ENCODE measurements around the gene ATP6V1F.

ATP6V1F gene

GRCh38 chr7:128835790-128836641, 26.6 kb upstream of the ATP6V1F start:
- DNase-seq (ENCODE audit: low read depth in 1 of 2, low spot score in 1 of 2), result no peak

GRCh38 chr7:128836729-128837348, 25.8 kb upstream of the ATP6V1F start:
- DNase-seq (ENCODE audit: low read depth in 1 of 2, low spot score in 1 of 2), result no peak

DNA sequence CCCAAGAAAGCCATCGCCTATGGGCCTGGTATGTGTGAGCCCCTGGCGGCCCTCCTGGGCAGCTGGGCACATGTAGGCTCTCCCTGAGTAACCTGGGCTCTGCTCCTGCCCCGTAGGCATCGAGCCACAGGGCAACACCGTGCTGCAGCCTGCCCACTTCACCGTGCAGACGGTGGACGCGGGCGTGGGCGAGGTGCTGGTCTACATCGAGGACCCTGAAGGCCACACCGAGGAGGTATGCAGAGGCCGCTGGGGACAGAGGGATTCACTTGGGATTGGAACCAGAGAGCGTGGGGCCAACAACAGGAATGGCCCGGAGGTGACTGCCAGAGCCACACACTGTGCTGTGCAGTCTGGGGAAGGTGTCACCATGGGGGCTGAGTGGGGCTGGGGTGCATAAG, 25.1 kb upstream of the ATP6V1F start:
- DNase-seq (ENCODE audit: low read depth in 1 of 2, low spot score in 1 of 2), result no peak

DNA sequence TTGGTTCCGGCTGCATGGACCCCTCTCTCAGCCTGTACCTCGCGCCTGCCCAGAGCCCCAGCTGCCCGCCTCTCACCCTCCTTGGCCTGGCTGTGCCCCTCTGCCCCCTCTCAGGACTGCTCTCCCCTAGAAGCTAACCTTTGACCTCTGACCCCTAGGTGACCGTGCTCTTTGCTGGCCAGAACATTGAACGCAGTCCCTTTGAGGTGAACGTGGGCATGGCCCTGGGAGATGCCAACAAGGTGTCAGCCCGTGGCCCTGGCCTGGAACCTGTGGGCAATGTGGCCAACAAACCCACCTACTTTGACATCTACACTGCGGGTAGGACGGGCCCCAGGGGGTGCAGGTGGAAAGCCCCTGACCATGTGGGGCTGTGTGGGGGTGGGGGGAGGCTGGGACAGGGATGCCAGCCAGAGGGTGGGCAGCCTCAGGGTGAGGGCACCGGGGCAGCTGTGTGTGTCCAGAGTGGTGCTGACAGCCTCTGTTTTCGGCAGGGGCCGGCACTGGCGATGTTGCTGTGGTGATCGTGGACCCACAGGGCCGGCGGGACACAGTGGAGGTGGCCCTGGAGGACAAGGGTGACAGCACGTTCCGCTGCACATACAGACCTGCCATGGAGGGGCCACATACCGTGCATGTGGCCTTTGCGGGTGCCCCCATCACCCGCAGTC, 24.4 kb upstream of the ATP6V1F start:
- DNase-seq (ENCODE audit: low read depth in 1 of 2, low spot score in 1 of 2), result no peak

- no peak for DNase-seq (ENCODE audit: low read depth in 1 of 2, low spot score in 1 of 2)
Observed at GRCh38 chr7:128838981-128839731, 23.5 kb upstream of the ATP6V1F start.

DNA sequence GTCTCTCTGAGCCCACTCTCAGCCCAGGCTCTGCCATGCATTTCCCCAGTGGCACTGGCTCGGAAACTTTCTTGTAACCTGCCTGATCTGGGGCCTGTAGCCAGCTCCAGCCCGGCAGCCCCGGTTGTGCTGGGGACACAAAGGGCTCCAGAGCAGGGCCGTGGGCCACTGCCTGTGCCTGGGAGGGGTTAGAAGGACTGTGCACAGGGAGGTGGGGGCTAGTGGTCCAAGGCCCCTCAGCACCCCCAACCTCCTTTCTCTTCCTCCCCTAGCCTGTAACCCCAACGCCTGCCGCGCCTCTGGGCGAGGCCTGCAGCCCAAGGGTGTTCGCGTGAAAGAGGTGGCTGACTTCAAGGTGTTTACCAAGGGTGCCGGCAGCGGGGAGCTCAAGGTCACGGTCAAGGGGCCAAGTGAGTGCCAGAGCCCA, 22.9 kb upstream of the ATP6V1F start:
- no peak for DNase-seq (ENCODE audit: low read depth in 1 of 2, low spot score in 1 of 2)

DNA sequence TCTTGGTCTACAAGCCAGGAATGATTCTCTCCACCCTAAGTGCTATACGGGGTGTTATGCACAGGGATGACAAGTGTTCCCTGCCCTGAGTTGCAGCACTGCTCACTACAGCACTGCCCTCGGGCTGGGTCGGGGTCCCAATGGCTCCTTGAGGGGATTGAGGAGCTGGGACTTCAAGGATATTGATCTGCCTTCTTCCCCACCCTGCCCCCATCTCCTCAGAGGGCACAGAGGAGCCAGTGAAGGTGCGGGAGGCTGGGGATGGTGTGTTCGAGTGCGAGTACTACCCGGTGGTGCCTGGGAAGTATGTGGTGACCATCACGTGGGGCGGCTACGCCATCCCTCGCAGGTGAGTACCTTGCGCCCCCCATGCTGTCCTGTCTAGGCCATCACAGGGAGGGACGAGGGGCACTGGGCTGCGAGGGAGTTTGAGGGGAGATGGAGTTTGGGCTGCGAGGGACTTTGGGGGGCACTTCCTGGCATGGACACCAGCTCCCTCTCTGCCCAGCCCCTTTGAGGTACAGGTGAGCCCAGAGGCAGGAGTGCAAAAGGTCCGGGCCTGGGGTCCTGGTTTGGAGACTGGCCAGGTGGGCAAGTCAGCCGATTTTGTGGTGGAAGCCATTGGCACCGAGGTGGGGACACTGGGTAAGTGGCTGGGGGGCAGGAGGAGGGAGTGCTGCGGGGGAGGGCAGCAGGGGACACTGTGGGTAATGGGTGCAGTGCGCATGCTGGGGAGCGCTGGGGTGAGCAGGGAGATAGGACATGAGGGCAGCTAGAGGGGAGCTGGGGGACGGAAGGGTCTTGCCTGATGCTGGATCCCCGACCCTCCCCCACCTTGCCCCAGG, 22.1 kb upstream of the ATP6V1F start:
- no peak for DNase-seq (ENCODE audit: low read depth in 1 of 2, low spot score in 1 of 2)

DNA sequence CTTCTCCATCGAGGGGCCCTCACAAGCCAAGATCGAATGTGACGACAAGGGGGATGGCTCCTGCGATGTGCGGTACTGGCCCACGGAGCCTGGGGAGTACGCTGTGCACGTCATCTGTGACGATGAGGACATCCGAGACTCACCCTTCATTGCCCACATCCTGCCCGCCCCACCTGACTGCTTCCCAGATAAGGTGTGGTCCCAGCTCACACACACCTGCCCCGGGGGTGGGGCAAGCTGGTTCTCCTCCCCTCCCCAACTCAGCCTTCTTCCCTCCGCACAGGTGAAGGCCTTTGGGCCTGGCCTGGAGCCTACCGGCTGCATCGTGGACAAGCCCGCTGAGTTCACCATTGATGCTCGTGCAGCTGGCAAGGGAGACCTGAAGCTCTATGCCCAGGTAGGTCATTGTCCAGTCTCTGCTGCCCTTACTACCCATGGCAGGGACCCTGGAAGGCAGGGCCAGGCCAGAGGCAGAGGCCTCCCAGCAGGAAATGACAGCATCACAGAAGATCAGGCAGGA, 21.4 kb upstream of the ATP6V1F start:
- DNase-seq (ENCODE audit: low read depth in 1 of 2, low spot score in 1 of 2), result no peak

DNA sequence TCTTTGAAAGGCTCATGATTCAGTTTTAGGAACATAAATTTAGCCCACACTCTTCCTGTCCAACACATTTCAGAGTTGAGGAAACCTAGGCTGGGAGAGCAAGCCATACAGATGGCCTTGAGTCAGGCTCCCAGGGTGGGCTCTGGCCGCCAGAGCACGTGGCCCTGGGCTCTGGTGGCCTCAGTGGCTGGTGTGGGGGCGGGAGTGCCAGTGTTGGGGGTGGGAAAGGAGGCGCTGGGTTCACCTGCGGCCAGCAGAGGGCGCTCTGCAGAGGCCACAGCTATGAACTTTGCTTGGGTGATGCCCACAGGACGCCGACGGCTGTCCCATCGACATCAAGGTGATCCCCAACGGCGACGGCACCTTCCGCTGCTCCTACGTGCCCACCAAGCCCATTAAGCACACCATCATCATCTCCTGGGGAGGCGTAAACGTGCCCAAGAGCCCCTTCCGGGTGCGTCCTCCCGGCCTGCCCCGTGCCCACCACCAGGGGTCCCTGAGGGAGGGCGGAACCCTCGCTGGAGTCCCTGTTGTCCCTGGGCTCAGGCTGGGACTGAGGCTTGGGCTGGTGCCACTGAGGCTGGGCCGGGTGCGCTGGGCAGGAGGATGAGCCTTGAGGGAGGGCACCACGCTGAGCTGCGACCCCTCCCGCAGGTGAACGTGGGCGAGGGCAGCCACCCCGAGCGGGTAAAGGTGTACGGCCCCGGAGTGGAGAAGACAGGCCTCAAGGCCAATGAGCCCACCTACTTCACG, 20.6 kb upstream of the ATP6V1F start:
- DNase-seq (ENCODE audit: low read depth in 1 of 2, low spot score in 1 of 2), result peak in 1 of 2 donors; percentile 30

- DNase-seq (ENCODE audit: low read depth in 1 of 2, low spot score in 1 of 2), result no peak
Observed at GRCh38 chr7:128842674-128843641, 19.7 kb upstream of the ATP6V1F start.

DNA sequence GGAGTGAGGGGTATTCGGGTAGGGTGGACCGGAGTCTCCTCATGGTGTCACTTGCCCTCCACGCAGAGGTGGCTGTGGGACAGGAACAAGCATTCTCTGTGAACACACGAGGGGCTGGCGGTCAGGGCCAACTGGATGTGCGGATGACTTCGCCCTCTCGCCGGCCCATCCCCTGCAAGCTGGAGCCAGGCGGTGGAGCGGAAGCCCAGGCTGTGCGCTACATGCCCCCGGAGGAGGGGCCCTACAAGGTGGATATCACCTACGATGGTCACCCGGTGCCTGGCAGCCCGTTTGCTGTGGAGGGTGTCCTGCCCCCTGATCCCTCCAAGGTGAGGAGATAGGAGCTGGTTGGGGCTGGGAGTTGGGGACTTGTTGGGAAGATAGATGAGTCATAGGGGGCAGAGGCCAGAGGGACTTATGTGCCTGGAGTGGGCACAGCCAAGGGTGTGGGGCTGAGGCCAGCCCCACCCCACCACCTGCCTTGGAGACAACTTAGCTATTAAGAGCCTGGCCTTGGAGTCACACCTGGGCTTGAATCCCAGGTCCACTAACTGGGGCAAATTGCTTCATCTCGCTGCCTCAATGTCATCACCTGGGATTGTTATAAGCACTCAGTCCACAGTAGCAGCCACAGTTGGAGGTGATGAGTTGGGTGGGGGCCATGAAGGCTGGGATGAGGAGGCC, 18.6 kb upstream of the ATP6V1F start:
- DNase-seq (ENCODE audit: low read depth in 1 of 2, low spot score in 1 of 2), result no peak

DNA sequence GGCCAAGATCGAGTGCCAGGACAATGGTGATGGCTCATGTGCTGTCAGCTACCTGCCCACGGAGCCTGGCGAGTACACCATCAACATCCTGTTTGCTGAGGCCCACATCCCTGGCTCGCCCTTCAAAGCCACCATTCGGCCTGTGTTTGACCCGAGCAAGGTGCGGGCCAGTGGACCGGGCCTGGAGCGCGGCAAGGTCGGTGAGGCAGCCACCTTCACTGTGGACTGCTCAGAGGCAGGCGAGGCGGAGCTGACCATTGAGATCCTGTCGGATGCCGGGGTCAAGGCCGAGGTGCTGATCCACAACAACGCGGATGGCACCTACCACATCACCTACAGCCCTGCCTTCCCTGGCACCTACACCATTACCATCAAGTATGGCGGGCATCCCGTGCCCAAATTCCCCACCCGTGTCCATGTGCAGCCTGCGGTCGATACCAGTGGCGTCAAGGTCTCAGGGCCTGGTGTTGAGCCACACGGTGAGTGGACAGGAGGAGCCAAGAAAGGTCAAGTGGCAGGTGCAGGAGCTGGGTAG, 17.8 kb upstream of the ATP6V1F start:
- DNase-seq (ENCODE audit: low read depth in 1 of 2, low spot score in 1 of 2), result no peak

DNA sequence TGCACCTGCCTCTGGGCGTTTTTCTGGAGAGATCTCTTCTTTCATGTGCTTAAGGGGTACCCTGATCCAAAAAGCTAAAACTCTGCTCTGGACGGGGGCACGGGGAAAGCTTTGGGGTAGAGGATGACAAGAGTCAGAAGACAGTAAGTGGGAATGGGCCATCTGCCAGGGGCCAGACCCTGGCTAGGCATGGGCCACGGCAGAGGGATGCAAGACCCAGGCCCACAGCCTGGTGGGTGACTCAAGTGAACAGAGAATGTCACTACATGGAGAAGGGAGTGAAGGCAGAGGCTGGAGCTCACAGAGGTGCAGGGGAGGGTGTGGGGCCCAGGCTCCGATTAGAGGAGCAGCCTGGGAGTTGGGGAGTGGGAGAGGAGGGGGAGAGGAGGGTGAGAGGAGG, 17.2 kb upstream of the ATP6V1F start:
- no peak for DNase-seq (ENCODE audit: low read depth in 1 of 2, low spot score in 1 of 2)

DNA sequence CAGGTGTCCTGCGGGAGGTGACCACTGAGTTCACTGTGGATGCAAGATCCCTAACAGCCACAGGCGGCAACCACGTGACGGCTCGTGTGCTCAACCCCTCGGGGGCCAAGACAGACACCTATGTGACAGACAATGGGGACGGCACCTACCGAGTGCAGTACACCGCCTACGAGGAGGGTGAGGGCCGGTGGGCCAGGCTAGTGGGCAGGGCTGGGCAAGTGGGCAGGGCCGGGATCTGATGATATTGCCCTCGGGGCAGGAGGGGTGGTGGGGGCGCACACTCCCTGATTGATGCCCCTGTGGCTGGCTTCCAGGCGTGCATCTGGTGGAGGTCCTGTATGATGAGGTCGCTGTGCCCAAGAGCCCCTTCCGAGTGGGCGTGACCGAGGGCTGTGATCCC, 16.7 kb upstream of the ATP6V1F start:
- DNase-seq (ENCODE audit: low read depth in 1 of 2, low spot score in 1 of 2), result no peak

GRCh38 chr7:128846781-128847444, 15.7 kb upstream of the ATP6V1F start:
- no peak for DNase-seq (ENCODE audit: low read depth in 1 of 2, low spot score in 1 of 2)

DNA sequence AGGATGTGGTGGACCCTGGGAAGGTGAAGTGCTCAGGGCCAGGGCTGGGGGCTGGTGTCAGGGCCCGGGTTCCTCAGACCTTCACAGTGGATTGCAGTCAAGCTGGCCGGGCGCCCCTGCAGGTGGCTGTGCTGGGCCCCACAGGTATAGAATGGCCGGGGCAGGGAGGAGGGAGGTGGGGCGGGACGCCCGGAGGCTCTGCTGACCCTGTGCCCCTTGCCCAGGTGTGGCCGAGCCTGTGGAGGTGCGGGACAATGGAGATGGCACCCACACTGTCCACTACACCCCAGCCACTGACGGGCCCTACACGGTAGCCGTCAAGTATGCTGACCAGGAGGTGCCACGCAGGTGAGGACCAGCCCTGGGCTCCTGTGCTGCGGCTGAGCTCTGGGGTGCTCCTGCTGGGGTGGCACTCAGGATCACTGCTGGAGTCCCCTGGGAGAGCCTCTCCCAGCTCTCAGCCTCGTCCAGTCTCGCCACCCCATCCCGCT, 14.9 kb upstream of the ATP6V1F start:
- DNase-seq (ENCODE audit: low read depth in 1 of 2, low spot score in 1 of 2), result no peak
